CD4-positive, alpha-beta T cell treated with Interleukin-4 for 1 hour (primary cell): ENCODE measurements around the gene ECSIT.

Experiments
- DNase-seq, 2 donors: peaks; one replicate each; pipeline ENCODE4 v3.0.0-alpha.2; 2020 to 2022

The ECSIT gene

DNA sequence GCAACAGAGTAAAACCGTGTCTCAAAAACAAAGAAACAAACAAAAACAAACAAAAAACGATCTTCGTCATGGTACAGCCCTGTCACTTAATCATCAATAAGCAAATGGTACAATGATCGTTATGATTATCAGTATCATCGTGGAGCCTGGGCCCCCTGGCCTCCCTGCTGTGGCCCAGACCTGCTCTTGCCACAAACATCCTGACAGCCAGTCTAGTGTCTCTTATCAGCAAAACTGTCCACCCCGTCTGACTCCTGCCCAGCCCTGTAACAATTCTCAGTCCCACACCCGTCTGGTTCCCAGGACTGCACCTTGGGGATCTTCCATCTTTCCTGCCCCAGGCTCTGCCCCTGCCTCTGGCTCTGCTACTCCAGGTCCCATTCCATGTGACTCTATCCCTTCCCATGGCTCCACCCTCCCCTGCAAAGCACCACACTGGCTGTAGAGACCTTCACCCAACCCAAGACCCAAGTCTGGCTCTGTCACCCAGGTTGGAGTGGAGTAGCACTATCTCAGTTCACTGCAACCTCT is 29.0 kb downstream of the ECSIT start:
- no peak for DNase-seq

DNA sequence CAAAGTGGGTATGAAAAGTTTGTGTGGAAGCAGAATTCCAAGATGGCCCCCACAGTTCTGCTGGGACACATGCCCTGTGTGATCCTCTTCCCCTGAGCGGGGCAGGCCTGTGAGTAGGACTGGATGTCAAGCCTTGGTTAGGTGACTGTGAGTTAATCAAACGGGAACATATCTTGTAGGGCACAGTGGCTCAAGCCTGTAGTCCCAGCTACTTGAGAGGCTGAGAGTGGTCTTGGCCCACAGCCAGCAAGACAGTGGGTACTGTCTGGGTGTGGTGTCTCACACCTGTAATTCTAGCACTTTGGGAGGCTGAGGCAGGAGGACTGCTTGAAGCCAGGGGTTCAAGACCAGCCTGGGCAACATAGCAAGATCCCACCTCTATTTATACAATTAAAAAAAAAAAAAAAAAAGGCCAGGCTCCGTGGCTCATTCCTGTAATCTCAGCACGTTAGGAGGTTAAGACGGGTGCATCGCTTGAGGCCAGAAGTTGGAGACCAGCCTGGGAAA is 29.7 kb downstream of the ECSIT start:
- DNase-seq: no peak

DNA sequence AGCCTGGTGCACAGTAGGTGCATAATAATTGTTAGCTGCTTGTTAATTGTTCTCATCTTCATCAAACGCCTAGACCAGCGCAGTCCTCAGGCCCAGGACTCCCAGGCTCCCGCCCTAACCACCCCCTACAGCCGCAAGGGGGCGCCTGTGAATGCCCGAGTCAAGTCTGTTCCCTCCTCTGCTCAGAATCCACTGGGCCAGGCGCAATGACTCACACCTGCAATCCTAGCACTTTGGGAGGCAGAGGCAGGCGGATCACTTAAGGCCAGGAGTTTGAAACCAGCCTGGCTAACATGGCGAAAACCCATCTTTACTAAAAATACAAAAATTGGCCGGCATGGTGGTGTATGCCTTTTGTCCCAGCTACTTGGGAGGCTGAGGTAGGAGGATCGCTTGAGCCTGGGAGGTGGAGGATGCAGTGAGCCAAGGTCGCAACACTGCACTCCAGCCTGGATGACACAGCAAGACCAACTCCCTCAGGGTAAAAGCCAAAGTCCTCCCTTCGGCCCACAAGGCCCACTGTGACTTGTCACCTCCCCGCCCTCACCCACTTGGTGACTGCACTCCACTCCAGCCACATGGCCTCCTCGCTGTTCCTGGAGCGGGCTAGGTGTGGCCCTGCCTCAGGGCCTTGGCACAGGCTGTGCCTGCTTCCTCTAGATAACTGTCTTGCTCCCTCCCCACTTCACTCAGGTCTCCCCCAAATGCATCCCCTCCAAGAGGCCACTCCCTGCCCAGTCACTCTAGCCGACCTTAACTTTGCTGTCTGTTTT is 32.4 kb downstream of the ECSIT start:
- peak; percentile 59 to 60 for DNase-seq

DNA sequence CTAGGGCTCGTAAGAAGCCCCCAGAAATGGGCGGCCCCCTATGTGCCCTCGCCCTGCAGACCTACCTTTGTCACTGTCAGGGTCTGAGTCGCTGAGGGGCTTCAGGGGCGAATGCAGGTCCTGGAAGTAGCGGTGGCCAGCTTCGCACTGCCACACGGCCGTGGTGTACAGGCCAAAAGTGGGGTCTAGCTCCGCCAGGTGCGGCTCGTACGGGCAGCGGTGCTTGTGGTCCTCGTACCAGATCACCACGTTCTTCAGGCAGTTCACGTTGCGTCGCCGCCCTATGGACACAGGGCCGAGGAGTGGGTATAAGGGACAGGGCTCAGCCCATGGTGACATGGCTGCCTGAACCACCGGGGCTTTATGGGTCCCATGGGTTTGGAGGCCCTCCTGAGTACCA is 33.0 kb downstream of the ECSIT start:
- no peak for DNase-seq

DNA sequence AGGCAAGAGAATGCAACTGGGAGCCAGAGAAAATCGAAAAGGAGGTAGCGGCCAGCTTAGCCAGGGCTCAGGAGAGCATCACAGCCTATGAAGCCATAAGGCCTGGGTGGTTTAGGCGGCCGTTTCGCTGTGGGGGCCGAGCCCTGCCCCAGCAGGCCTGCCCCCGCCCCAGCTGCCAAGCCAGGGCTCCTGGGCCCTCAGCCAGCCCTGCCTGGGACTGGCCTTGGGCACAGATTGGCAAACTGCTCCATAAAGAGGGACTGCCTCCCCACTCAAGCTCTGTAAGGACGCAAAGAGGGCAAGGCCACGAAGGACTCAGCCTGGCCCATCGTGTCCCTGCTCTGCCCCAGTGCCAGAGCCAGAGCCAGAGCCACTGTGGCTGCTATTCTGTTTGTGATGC is 33.5 kb downstream of the ECSIT start:
- DNase-seq: no peak

DNA sequence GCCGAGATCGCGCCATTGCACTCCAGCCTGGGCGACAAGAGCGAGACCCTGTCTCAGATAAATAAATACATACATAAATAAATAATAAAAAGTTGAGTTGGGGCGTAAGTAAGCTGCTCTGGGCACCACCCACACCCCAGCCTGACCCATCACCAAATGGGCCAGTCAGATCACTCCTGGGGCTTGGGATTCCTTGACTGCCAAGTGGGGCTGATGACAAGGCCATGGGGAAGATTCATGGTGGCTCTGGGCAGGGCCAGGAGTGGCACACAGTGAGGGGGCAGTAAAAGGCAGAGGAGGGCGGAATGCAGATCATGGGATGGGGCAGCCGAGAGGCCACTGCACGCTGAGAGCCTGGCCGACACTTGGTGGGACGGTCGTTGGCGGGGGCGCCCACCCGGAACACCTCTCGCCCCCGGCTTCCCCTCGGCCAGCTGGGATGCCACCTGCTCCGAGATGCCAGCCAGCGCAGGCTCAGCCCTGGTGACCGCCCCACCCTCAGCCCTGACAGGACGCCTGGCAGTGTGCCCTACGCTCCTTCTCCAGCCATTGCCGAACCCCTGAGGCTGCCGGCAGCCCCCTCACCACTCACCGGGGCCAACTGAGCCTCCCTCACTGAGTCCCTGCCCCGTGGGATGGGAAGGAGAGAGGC is 34.2 kb downstream of the ECSIT start:
- DNase-seq: no peak

DNA sequence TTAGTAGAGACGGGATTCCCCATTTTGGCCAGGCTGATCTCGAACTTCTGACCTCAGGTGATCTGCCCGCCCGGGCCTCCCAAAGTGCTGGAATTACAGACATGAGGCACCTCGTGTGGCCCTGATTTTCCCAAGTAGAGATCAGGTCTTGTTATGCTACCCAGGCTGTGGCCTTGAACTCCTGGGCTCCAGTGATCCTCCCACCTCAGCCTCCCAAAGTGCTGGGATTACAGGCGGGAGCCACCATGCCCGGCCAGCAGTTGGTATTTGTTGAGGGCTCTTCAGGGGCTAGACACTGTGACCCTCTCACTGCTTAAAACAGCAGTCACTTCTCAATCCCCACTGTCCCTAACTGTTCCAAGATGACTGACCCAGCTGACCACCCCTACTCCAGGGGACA is 39.6 kb downstream of the ECSIT start:
- no peak for DNase-seq

DNA sequence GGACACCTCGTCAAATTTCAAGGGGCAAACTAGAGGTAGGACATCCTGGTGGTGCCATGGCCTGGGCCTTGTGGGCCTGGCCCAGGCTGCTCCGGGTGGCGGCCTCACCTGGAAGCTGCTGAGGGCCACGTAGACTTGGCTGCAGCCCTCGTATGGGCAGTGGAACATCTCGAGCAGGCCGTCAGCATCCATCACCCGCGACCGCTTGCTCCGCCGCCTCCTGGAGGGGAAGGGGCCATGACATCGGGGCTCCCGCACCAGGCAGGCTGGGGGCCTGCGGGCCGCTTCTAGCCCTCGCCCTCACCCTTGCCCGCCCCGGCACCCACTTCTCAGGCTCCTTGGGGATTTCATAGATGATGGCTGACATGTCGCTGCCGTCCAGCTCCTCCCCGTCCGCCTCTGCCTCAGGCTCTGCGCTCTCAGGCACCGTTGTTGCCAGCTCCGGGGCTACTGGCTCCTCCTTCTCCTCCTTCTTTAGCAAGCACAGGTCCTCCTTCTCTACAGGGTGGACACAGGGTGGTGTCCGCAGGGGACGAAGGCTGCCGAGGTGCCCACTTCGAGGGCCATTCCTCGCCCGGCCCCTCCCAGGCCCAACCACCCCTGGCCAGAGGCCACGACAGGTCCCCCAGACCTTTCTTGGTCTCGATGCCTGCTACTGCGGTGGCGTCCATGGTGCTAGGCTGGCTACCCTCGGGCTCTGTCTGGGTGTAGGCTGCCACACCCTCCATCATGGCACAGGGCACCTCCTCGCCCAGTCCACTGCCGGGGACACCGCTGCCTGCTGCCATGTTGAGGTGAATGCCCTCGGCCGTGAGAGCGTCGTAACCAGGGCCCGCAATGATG is 42.1 kb downstream of the ECSIT start:
- no peak for DNase-seq

DNA sequence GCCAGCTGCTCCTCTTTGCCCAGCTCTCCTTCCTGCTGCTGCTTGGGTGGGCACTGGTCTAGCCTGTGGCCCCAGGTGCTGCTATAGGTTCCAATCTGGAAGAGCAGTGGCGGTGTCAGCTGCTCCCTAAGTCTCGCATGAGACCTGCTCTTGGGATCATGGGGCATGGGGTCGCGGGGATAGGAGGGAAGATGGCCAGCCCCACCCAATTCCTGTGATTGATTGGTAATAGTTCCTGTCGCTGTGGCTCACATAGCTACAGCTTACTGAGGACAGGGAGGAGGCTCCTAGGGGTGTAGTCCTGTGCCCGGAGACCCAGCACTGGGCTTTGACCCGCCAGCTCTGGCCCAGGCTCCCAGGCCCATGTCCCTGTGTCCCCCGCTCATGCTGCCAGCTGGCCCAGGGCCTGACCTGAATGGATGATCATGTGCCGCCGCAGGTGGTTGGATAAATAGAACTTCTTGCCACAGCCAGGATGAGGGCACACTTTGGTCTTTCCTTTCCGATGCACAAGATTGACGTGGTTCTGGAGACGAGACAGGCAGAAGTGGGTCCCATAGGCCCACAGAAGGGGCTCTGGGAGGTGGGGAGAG is 43.6 kb downstream of the ECSIT start:
- no peak for DNase-seq

DNA sequence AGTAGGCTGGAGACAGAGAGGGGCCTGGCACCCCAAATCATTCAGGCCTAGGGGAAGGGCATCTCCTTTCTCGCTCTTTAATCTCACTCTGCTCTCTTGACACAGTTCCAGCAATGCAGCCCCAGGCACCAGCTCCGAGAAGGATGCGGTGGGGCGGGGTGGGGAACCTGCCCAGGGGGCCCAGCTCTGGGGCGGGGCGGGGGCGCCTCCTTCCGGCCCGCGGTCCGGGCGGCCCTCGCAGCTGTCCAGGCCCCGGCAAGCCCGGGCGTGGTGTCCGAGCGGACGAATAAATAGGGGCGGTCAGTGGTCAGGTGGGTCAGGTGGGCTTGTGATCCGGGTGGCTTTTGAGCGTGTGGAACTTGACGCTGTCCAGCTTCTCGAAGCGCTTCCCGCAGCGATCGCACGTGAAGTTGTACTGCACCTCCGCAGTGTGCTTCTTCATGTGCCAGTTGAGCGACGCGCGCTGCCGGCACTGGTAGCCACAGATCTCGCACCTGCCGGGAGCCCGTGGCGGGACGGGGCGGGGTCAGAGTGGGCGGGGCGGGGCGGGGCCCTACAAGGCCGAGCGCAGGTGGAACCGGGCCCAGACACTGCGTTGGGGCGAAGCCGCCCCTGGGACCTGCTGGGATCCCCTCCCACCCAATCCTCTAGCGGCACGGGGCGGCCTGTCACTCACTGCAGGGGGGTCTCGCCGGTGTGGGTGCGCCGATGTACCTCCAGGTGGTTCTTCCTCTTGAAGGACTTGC is 45.4 kb downstream of the ECSIT start:
- no peak for DNase-seq

DNA sequence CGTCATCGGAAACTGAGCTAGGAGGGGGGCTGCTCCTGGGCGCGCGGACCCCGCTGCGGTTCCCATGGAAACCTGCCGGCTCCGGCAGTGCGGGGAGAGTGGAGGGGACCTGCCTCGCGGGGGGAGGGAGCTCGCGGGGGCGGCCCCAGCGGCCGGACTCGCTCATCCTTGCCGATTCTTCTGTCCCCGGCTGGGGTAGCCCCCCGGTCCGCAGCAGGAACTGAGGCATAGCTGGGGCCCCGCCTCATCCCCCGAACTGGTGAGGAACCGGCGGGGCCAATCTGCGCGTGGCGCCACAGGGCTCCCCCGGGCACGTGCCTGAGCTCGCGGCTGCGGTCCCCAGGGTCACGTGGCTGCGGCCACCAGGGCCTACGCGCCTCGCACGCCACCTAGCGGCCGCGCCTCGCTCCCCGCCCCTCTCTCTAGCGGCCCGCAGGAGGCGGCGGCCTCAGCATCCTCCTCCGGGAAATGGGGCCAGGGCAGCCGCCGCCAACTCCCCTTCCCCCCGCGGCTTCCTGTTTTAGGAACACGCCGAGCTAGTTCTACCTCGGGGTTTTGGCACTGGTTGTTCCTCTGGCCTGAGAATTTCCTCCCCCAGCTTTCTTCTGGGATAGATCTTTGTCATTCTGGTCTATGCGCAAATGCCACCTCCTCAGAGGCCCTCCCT is 46.4 kb downstream of the ECSIT start:
- peak; percentile 86 to 88 for DNase-seq

DNA sequence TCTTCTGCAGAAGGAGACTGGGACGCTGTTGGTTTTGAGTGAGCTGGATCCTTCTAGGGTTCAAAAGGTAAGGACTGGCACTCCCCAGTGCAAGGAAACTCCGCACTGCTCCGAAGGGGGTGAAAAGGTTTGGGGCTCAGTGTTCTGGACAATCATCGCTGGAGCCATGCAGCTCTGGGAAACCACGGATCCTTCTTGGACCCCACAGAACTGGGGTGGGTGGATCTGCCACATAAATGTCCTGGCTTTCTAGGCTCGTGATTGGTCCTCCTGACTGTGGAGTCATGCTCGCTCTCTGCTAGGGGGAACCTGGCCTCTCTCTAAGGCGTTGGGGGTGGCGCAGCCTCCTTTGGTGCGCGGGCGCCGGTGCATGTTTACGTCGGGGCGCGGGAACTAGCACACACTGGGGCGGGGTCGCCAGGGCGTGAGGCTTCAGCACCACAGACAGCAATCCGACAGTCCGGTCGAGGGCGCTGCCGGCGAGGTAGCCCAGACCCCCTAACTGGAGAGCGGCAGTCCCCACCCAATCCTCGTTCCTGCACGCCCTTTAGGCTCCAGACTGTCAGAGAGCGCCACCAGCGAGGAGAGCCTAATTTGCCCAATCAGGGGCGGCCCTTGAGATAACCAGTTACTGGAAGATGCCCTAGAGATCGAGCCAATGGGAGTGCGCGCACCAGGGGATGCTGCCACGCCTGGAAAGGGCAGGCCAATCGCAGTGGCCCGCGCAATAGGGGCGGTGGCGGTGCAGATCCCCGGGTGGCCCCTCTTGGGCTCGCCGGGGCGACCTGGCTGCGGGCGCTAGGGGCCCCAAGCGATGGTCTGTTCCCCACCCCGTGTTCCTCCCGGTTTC is 47.2 kb downstream of the ECSIT start:
- peak; percentile 70 to 74 for DNase-seq

DNA sequence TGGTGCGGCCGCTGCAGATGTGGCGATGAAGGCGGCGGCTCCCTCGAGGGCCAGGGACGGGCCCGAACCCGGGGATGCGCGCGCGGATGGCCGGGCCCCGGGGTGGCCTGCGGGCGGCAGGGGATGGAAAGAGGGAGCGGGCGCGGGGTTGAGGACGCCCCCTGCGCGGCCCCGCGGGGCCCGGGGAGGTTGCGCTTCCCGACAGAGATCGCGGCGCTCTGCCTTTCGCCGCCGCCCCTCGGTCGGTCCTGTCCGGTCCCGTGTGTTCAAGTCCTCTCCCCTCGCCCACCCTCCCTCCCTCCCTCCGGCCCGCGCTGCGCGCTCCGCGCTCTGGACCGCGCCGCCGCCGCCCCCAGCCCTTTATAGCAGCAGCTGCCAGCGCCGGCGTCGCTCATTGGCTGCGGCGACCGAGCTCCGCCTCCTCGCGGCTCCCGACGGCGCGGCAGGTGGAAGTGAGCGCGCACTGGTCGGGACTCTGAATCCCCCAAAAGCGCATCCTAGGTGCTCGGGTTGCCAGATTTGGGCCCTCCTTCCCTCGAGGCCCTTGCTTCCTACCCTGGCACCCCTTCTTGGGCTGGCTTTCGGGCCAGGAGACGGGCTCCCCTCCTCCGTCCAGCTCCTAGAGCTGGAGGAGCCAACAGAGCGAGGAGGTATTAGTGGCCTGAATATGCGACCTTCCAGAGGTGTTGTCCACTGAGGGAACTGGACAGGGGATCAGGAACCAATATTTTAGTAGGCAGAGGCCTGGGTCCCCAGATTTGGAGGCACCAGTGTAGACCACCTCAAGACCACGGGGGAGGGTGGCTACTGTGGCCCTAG is 48.0 kb downstream of the ECSIT start, which contains the start of gene ELAVL3:
Gene ELAVL3 (minus strand): TSS at position 332 of the 819 bp plus-strand sequence. CDS start 438 bp downstream, outside the sequence.
- no peak for DNase-seq

DNA sequence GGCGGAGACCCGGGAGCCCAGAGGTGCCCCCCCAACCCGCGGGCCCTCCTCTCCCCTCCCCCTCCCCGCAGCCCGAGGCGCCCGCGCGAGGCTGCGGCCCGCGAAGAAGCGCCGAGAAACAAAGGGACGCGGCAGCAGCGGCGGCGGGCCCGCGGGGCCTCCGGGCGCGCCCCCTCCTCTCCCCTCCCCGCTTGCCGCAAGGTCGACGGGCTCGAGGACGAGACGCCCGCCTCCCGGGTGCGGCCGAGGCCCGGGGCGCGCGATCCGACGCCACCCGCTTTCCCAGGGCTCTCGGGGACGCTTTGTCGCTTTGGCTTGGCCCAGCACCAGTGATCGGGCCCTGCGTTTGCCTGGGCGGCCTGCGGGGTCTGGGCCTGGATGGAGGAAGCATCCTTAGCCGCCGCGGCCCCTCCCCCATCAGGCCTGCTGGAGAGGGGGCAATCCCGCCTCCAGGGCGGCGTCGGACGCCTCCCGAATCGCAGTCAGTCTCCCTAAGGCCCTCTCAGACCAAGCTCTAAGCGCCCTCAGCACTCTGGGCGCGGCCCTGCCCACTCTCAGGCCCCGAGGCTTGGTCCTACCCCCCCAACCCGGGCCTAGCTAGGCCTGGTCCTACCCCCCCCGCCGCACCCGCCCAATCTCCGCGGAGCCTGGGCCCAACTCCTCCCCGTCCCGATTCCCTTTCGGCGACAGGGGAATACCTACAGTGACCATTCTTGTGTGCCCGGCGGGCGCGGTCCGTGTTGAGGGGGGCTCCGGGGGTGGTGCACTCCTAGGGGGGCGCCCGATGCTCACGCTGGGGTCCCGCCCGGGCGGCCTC is 48.8 kb downstream of the ECSIT start:
- DNase-seq: no peak

DNA sequence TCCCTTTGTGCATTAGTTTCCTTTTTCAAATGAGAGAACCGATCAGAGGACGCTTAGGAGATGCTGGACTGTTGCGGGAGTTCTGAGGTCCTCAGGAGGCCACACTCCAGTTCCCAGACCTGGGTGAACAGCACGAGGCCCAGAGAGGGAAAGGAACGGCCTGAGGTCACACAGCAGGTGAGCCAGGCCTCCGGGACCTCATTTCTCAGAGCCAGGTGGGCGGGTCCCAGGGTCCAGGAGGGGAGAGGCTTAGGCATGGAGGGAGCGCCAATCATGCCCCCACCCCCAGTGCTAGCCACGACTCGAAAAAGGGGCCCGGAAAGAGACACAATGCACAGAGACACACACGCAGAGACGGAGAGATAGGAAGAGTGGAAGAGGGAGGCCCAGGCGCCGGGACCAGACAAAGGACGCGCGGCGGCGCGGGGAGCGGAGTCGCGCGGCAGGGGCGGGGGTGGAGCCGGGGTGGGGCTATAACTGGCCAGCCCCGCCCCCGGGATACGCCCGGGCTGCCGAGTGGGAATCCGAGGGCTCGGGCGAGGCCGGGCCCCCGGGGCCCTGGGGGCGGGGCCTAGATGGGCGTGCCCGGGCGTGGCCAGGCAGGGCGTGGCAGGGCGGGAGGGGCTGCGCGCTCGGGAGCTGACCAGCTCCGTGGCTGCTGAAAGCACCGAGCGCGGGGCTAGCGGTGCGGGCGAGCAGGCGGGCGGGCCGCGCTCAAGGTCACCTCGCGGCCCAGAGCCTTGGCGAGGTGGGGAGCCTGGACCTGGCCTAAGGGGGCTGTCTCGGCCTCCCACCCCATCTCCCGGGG is 49.6 kb downstream of the ECSIT start:
- peak in 1 of 2 donors; percentile 21 for DNase-seq

DNA sequence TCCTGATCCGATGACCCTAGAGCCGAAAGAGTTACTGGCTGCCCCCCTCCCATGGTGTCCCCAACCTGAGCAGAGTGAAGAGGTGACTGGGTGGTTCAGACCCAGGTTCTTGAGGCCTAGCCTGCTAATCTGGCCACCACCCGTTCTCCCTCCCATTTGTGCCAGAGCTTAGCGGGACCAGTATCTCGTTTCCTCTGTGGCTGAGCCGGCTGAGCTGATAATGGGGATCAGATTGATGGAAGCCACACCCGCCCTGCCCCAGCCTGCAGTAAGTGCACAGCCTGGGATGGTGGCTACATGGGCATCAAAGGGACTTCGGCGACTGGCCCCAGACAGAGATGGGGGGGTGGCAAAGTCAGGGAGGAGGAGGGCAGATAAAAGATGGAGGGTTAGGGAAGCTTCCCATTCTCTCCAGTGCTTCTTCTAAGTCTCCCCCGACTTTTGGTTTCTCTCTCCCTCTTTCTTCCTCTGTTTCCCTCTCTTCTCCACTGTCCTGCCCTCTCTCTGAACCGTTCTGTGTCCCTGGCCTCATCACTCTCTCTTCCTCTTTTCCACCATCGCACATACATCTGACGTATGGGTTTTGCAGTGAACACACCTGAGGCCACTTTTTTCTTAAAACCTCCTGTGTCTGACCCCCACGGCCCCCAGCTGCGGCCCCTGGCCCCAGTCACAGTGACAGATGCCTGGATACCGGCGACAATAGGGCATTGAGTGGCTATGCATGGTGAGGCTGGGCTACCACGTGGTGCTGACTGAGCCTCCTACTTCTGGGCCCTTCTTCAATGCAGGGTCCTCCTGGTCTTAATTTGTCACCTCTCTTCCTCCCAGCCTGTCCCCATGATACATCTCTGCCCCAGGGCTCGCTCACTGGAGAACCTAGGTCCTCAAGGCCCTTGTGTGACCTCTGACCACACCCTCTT is 50.5 kb downstream of the ECSIT start:
- no peak for DNase-seq
